Adrenal gland (tissue), 12 donors: ENCODE results near the gene DARS1. TPM values are rescaled to one million over a fixed set of nuclear protein-coding genes. Genes with fewer than 3 reads are reported as not detected.
"Not testable (repeated sequence)": the region's sequence is repeated elsewhere in the genome, so short reads cannot be mapped to it uniquely, and the experiment has no call there.

ENCODE experiments used
- DNase-seq, 7 donors: peaks; one replicate each; pipeline ENCODE4 v3.0.0-alpha.2; 2019 to 2020
- H3K27ac ChIP-seq, 5 donors: fragments of 200-600 bp; sonication (generic) in 4 of 5; 1 replicate in 3 of 5; 2 replicates in 2 of 5; pipeline versions ENCODE4 v1.5.1 to v1.8.0; 2016 to 2020; ENCODE audit warnings: mild to moderate bottlenecking in 1 of 5
- H3K27me3 ChIP-seq: fragments of 200-600 bp; 2 replicates; pipeline ENCODE4 v1.8.0; 2021
- H3K36me3 ChIP-seq, 2 donors: fragments of 200-600 bp; replicated peaks in 1 of 2; 1 replicate in 1 of 2; 2 replicates in 1 of 2; pipeline versions ENCODE4 v1.5.1 to v1.8.0; 2018 to 2022
- H3K4me1 ChIP-seq, 2 donors: fragments of 200-600 bp; replicated peaks in 1 of 2; 1 replicate in 1 of 2; 2 replicates in 1 of 2; pipeline versions ENCODE4 v1.5.1 to v1.8.0; 2018 to 2021
- H3K4me3 ChIP-seq, 4 donors: fragments of 200-600 bp; sonication (generic) in 3 of 4; one replicate each; pipeline ENCODE4 v1.5.1; 2016 to 2018
- H3K9me3 ChIP-seq, 3 donors: fragments of 200-600 bp; sonication (generic) in 1 of 3; replicated peaks in 1 of 3; 1 replicate in 2 of 3; 2 replicates in 1 of 3; pipeline versions ENCODE4 v1.5.1 to v1.8.0; 2016 to 2021
- CTCF ChIP-seq, 6 experiments: fragments of 450-650 bp in 4 of 6; fragments of 200-600 bp in 2 of 6; sonication (generic) in 1 of 6; IDR thresholded peaks; 1 replicate in 5 of 6; 2 replicates in 1 of 6; pipeline versions ENCODE4 v1.5.1 to v1.8.0; 2016 to 2021; ENCODE audit warnings: antibody characterized with exemption in 6 of 6, mild to moderate bottlenecking in 2 of 6, moderate library complexity in 1 of 6
- POLR2A ChIP-seq, 2 donors: fragments of 450-650 bp; IDR thresholded peaks; one replicate each; pipeline ENCODE4 v1.6.1; 2017; ENCODE audit warnings: antibody characterized with exemption in 2 of 2, mild to moderate bottlenecking in 2 of 2, moderate library complexity in 1 of 2
- WGBS, 4 donors: extraction: QIAGEN DNeasy Blood & Tissue Kit in 2 of 4; methylation state at CpG; one replicate each; pipeline versions ENCODE4 v1.1.5 to v1.1.7; 2013 to 2017; 5-methylcytosine and 5-hydroxymethylcytosine counted together
- intact Hi-C, 2 donors: fragments of 100-400 bp; cut with DNase I; formaldehyde crosslinking; loops; one replicate each; pipeline versions ENCODE4 v1.14.1 to v1.15.0; 2022 to 2023
- polyA plus RNA-seq, 3 donors: library from polyadenylated mRNA; stranded (reverse); fragments of 200-250 nt in 2 of 3; fragments of 350-450 nt in 1 of 3; fragmentation: Illumina TruSeq in 1 of 3; extraction: RNeasy Lipid Tissue Mini Kit (QIAGEN cat#74804) in 1 of 3; gene quantifications; one replicate each; pipeline ENCODE4 v1.2.3, GENCODE V29; 2013 to 2014
- total RNA-seq, 9 donors: library from RNA; depleted of rRNA in 4 of 9; stranded (reverse); fragments of >200 nt in 4 of 9; fragments of 120-200 nt in 1 of 9; fragmentation: NEBNext Ultra II Directional in 1 of 9; extraction: Animal tissue kit (Norgen Biotek cat#: 25700) in 1 of 9; gene quantifications; one replicate each; pipeline versions ENCODE4 v1.1.0 to v1.2.4, GENCODE V29; 2013 to 2023
- donor health status: healthy with polysubstance abuse.
- donor health status: Bipolar disorder and iron deficiency.
- donor health status: DM: yes; HTN: yes; CAD: no.
- donor health status: DM: no; HTN: no; CAD: no.
- donor health status: DM: no; HTN: no; CAD: no.
- donor health status: DM: yes; HTN: yes; CAD: no.

The DARS1 gene
- total and polyA plus RNA-seq, 12 donors = 50.6 to 159 (median 82.9) TPM

DNA sequence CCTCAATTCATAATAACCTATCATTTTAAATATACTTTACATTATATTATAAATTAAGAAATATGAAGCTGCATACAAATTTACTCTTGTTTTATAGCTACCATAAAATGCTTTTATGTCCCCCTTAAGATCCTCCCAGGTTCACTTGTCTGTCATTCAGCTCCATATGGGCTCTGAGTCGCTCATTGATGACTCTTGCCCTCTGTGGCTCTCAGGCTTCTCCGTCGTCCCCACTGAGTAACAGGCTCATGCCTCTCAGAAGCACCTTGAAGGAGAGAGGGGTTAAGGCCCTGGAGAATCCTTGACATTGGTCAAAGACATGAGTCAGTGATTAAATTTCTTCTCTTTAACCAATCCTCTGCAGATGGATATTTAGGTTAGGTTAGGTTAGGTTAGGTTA is 103.0 kb downstream of the DARS1 start:
- TF ChIP-seq CTCF (IDR thresholded peaks at IDR 0.05) (no peak), POLR2A (IDR thresholded peaks at IDR 0.05) (no peak)
- no peak overlapping the region for H3K4me3 ChIP-seq
- no peak overlapping the region for H3K27ac ChIP-seq
- WGBS, 4 donors = 45 to 65% (median 52%) methylated on average over 3 of the region's 3 CpGs
- no peaks in the 10 kb centered on the region for H3K9me3 ChIP-seq
- no peaks in the 10 kb centered on the region for H3K27me3 ChIP-seq
- H3K36me3 ChIP-seq = no peaks in the 10 kb centered on the region
- DNase-seq = no peak
- intact Hi-C loops = no loop called here
- H3K4me1 ChIP-seq = no peaks in the 10 kb centered on the region

- intact Hi-C loops, H3K36me3 ChIP-seq, H3K9me3 ChIP-seq, H3K27me3 ChIP-seq: not testable (repeated sequence)
- WGBS, 4 donors = 81 to 87% (median 82%) methylated on average over 15 of the region's 15 CpGs
- DNase-seq = peak in 1 of 7 donors; percentile 57
- Histone ChIP-seq H3K4me1 (peaks cover 8 to 16% of the 10 kb centered on the region in 2 donors), H3K27ac (peak overlapping the region in 1 of 5 donors; percentile 85), H3K4me3 (peak overlapping the region in 1 of 4 donors; percentile 79)
Measured at GRCh38 chr2:135876770-135877169, 108.7 kb downstream of the DARS1 start.

DNA sequence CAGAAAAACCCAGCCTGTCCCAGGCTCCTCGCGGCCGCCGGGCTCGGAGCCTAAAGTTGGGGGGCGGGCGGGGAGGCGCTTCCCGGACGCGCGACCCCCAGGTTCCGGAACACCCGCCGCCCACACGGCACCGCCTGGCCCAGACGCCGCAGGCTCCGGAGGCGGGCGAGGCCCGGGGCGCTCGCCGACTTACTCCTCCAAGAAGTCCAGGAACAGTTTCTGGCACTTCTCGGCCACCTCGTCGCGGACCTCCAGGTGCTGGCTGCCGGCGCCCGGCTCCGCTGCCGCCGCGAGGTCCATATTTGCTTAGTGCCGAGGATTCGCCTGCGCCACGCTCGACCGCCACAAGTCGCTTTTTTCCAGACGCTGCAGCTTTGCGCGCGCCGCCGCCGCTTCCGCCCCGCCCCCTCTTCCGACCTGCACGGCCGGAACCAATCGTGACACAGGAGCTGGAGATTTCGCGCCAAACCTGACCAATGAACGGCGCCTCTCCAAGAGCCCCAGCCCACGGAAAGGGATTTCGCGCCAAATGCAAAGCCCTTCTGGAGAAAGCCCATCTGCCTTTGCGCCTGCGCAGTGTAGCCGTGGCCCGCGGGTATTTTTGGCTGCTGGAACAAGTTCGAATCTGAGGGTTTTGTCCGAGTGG is 109.2 kb downstream of the DARS1 start, which contains the start of gene MCM6:
TSS of gene MCM6 (minus strand) at position 378 of the 646 bp plus-strand sequence. CDS start at position 300, 78 bp downstream.
- H3K27ac ChIP-seq = peak within 1 kb of the TSS in 4 of 5 donors; percentile 71 to 89 (median 78)
- TF ChIP-seq CTCF (IDR thresholded peaks at IDR 0.05) (peak in 4 of 6 experiments; percentile 14 to 40 (median 25)), POLR2A (IDR thresholded peaks at IDR 0.05) (peak in 1 of 2 donors; percentile 72)
- H3K4me1 ChIP-seq = peaks cover 8 to 16% of the 10 kb centered on the region in 2 donors
- DNase-seq = peak; percentile 98 to 99 (median 99)
- H3K9me3 ChIP-seq = no peaks in the 10 kb centered on the region
- peak within 1 kb of the TSS; percentile 37 to 79 (median 70) for H3K4me3 ChIP-seq
- H3K36me3 ChIP-seq = no peaks in the 10 kb centered on the region
- WGBS, 4 donors = 0 to 1% (median 0%) methylated on average over 24 to 71 of the region's 71 CpGs
- no peaks in the 10 kb centered on the region for H3K27me3 ChIP-seq
- intact Hi-C loops = no loop called here

DNA sequence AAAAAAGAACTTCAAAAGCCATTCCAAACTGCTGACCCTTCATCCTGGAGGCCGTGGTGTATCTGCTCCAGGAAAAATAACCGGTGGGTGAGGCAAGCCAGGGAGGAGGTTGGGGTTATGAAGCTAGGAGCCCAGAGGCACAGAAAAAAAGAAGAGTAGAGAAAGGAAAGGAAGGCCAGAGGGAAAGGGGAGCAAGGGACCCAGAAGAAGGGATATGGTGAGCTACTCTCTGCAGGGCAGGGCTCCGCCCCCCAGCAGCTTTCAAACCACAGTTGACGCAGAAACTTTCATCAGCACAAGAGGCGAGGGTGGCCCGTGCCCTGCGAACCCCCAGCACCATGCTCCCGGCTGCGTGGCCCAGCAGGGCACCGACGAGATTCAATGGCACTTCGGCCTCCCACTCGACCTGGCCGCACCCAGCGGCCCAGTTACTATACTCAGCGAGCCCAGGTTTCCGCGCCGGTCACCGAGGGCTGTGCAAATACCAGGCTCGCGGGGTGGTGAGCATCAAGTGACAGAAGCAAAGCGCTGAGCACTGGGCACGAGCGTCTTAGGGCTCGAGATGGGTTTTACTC is 109.8 kb downstream of the DARS1 start:
- DNase-seq = peak; percentile 40 to 70 (median 52)
- 1 to 8% (median 3%) methylated on average over 5 to 26 of the region's 26 CpGs for WGBS, 4 donors
- Histone ChIP-seq H3K4me3 (peak overlapping the region; percentile 37 to 79 (median 70)), H3K27ac (peak overlapping the region in 4 of 5 donors; percentile 71 to 89 (median 78)), H3K9me3 (no peaks in the 10 kb centered on the region), H3K4me1 (peaks cover 8 to 16% of the 10 kb centered on the region in 2 donors), H3K36me3 (no peaks in the 10 kb centered on the region), H3K27me3 (no peaks in the 10 kb centered on the region)
- no peak for TF ChIP-seq CTCF (IDR thresholded peaks at IDR 0.05)
- TF ChIP-seq POLR2A (IDR thresholded peaks at IDR 0.05) = no peak
- intact Hi-C loops = no loop called here
